ENCODE measurements around the gene ZNF48.

Gene ZNF48

GRCh38 chr16:30413112-30413806 is 18.0 kb downstream of the ZNF48 start:
- Histone ChIP-seq H3K27me3 (replicated peaks; ENCODE audit: insufficient read depth, low read length) (no peaks in the 10 kb centered on the region), H3K4me1 (ENCODE audit: low read length) (peaks cover 31% of the 10 kb centered on the region), H4K20me1 (ENCODE audit: insufficient read depth, low read length) (no peaks in the 10 kb centered on the region), H3K4me2 (ENCODE audit: low read depth, low read length) (no peak overlapping the region), H3K9me3 (replicated peaks; ENCODE audit: insufficient read depth, low read length) (no peaks in the 10 kb centered on the region), H3K9ac (ENCODE audit: low read length) (no peak overlapping the region), H3K4me3 (ENCODE audit: low read length) (no peak overlapping the region), H3K9me2 (replicated peaks; ENCODE audit: insufficient read depth, low read length) (no peaks in the 10 kb centered on the region), H3F3A (ENCODE audit: insufficient read depth, low read length) (peaks cover 16% of the 10 kb centered on the region), H3K27ac (ENCODE audit: low read length) (no peak overlapping the region), H2AFZ (ENCODE audit: low read length) (no peak overlapping the region), H3K36me3 (replicated peaks; ENCODE audit: insufficient read depth, low read length) (0 out of 2 replicates have a peak, but pooled peaks cover 4% of the 10 kb centered on the region), H3K79me2 (ENCODE audit: low read length) (peaks cover 21% of the 10 kb centered on the region)
- TF ChIP-seq EZH2phosphoT487 (IDR thresholded peaks at IDR 0.05; ENCODE audit: low read length) = no peak
- TF ChIP-seq EZH2 (optimal IDR thresholded peaks at IDR 0.05; ENCODE audit: low read depth, low read length) = no peak
- TF ChIP-seq CTCF (IDR thresholded peaks at IDR 0.05; ENCODE audit: low read length) = no peak
- no peak for DNase-seq

GRCh38 chr16:30414159-30414558 is 18.9 kb downstream of the ZNF48 start:
- TF ChIP-seq CTCF (IDR thresholded peaks at IDR 0.05; ENCODE audit: low read length) = no peak
- no peak for TF ChIP-seq EZH2phosphoT487 (IDR thresholded peaks at IDR 0.05; ENCODE audit: low read length)
- no peak for TF ChIP-seq EZH2 (optimal IDR thresholded peaks at IDR 0.05; ENCODE audit: low read depth, low read length)
- Histone ChIP-seq H3K27ac (ENCODE audit: low read length) (no peak overlapping the region), H3K9me3 (replicated peaks; ENCODE audit: insufficient read depth, low read length) (no peaks in the 10 kb centered on the region), H3K36me3 (replicated peaks; ENCODE audit: insufficient read depth, low read length) (0 out of 2 replicates have a peak, but pooled peaks cover 4% of the 10 kb centered on the region), H3F3A (ENCODE audit: insufficient read depth, low read length) (peaks cover 24% of the 10 kb centered on the region), H3K9me2 (replicated peaks; ENCODE audit: insufficient read depth, low read length) (no peaks in the 10 kb centered on the region), H3K4me3 (ENCODE audit: low read length) (no peak overlapping the region), H4K20me1 (ENCODE audit: insufficient read depth, low read length) (no peaks in the 10 kb centered on the region), H2AFZ (ENCODE audit: low read length) (no peak overlapping the region), H3K4me1 (ENCODE audit: low read length) (peaks cover 32% of the 10 kb centered on the region), H3K79me2 (ENCODE audit: low read length) (peaks cover 18% of the 10 kb centered on the region; the same call in 1 of the 2 replicates), H3K27me3 (replicated peaks; ENCODE audit: insufficient read depth, low read length) (no peaks in the 10 kb centered on the region), H3K4me2 (ENCODE audit: low read depth, low read length) (no peak overlapping the region), H3K9ac (ENCODE audit: low read length) (no peak overlapping the region)
- no peak for DNase-seq

GRCh38 chr16:30416047-30416603 is 20.9 kb downstream of the ZNF48 start:
- no peak overlapping the region for H3K4me3 ChIP-seq (ENCODE audit: low read length)
- peaks cover 10% of the 10 kb centered on the region; the same call in 1 of the 2 replicates for H3K79me2 ChIP-seq (ENCODE audit: low read length)
- no peaks in the 10 kb centered on the region for H3K9me2 ChIP-seq (replicated peaks; ENCODE audit: insufficient read depth, low read length)
- H2AFZ ChIP-seq (ENCODE audit: low read length) = no peak overlapping the region
- no peak for DNase-seq
- no peaks in the 10 kb centered on the region for H3K27me3 ChIP-seq (replicated peaks; ENCODE audit: insufficient read depth, low read length)
- peaks cover 26% of the 10 kb centered on the region for H3K4me1 ChIP-seq (ENCODE audit: low read length)
- H3K9me3 ChIP-seq (replicated peaks; ENCODE audit: insufficient read depth, low read length) = no peaks in the 10 kb centered on the region
- peaks cover 33% of the 10 kb centered on the region for H3F3A ChIP-seq (ENCODE audit: insufficient read depth, low read length)
- no peak overlapping the region for H3K4me2 ChIP-seq (ENCODE audit: low read depth, low read length)
- peak overlapping the region; percentile 30; the same call in 1 of the 2 replicates for H3K27ac ChIP-seq (ENCODE audit: low read length)
- H3K9ac ChIP-seq (ENCODE audit: low read length) = no peak overlapping the region
- no peaks in the 10 kb centered on the region for H4K20me1 ChIP-seq (ENCODE audit: insufficient read depth, low read length)
- 0 out of 2 replicates have a peak, but pooled peaks cover 4% of the 10 kb centered on the region for H3K36me3 ChIP-seq (replicated peaks; ENCODE audit: insufficient read depth, low read length)
- TF ChIP-seq EZH2phosphoT487 (IDR thresholded peaks at IDR 0.05; ENCODE audit: low read length) (no peak), EZH2 (optimal IDR thresholded peaks at IDR 0.05; ENCODE audit: low read depth, low read length) (no peak), CTCF (IDR thresholded peaks at IDR 0.05; ENCODE audit: low read length) (no peak)
